ENCODE measurements around the gene HEBP1.

DNA sequence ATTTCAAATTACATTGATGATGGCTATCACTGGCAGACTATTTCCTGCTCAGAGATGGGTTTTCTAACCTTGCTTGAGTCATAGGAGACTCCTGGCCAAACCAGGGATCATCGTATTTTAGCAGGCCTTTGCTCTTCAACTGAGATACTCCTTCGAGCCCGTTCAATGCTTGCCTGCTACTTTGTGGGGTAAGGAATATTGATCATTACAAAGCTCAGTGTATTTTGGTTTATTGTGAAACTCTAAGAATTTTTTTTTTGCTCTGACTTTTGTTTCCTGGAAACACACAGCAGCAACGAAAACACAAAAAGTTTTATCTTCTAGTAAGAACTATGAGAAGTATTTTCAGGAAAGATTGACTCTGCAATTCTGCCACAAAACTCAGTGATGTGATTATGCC, 52.2 kb downstream of the HEBP1 start:
- no peak for TF ChIP-seq GATA2 (IDR thresholded peaks at IDR 0.05; ENCODE audit: low read depth, low read length)
- TF ChIP-seq GATA3 (IDR thresholded peaks at IDR 0.05; ENCODE audit: low read depth, low read length): no peak

Measured in SH-SY5Y (cell line).